ENCODE data around the gene ZNRF1.

ZNRF1 gene

DNA sequence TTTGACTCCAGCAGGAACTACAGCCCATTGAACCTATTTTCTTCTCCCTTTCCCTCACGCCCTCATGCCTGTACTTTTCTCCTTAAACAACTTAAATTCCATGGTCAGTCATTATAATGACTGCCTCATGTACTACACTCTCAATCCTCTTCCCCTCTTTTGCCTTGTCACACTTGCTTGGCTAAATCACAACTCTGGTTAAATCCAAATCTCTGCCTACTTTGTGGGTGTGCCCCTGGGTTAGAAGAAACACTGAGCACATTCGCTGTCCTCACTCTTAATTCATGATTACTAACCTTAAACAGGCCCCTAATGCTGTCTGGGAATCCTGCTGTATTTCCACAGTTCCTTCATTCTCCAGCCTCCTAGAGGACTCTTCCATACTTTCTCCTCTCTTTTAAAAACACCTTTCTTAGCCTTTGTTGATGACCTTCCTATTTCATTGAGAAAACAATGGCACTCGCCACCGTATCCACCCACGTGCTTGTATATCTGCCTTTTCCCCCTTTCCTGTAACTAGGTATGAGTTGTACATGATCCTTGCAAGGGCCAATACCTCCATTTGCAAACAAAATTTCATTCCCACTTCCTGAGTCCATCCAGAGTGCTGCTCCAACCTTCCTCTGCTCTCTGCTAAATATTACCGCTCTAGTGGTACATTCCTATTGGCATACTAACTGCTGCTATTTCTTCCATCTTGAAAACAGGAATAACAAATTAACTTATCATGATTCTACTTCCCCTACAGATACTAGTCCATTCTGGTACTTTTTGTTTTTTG lies 28.9 kb downstream of the ZNRF1 start:
- no peak for DNase-seq (ENCODE audit: low spot score)

DNA sequence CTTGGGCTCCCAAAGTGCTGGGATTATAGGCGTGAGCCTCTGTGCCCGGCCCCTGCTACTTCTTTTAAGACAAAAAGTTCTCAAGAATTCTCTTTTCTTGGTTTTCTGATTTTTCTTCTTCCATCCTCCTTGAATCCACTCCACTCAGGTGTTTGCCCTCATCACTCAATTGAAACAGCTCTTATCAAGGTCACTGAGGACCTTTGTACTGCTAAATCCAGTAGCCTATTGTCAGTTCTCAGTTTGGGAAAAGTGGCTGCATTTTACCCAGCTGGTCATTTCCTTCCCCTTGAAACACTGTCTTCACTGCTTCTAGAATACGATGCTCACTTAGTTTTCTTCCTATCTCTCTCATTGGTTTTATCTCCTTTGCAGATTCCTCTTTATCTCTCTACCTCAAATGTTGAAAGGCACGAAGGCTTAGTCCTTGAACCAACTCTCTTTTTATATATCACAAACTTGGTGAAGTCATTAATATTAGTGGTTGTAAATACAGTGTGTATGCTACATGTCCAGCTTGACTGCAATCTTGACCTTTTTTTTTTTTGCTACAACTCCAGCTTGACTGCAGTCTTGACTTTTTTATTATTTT lies 29.8 kb downstream of the ZNRF1 start:
- no peak for DNase-seq (ENCODE audit: low spot score)

DNA sequence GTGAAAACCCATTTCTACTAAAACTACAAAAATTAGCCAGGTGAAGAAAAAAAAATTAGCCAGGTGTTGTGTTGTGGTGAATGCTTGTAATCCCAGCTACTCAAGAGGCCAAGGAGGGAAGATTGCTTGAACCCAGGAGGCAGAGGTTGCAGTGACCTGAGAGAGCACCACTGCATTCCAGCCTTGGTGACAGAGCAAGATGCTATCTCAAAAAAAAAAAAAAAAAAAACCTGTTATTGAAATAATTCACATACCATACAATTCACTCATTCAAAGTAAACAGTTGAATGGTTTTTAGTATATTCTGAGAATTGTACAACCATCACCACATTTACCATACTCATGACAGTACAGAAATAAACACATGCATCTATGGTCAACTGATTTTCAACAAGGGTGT lies 31.0 kb downstream of the ZNRF1 start:
- DNase-seq (ENCODE audit: low spot score), result no peak

DNA sequence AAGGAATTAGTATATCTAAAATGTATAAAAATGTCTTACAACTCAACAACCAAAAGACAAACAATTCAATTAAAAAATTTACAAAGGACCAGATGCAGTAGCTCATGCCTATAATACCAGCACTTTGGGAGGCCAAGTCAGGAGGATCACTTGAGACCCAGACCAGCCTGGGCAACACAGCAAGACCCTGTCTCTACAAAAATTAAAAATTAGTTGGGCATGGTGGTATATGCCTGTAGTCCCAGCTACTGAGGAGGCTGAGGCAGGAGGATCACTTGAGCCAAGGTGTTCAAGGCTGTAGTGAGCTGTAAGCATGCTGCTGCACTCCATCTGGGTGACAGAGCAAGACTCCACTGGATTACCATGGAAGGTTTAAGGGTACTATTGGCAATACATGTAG lies 33.8 kb downstream of the ZNRF1 start:
- DNase-seq (ENCODE audit: low spot score), result no peak

GRCh38 chr16:75035410-75035968 lies 36.7 kb downstream of the ZNRF1 start:
- DNase-seq (ENCODE audit: low spot score), result no peak

DNA sequence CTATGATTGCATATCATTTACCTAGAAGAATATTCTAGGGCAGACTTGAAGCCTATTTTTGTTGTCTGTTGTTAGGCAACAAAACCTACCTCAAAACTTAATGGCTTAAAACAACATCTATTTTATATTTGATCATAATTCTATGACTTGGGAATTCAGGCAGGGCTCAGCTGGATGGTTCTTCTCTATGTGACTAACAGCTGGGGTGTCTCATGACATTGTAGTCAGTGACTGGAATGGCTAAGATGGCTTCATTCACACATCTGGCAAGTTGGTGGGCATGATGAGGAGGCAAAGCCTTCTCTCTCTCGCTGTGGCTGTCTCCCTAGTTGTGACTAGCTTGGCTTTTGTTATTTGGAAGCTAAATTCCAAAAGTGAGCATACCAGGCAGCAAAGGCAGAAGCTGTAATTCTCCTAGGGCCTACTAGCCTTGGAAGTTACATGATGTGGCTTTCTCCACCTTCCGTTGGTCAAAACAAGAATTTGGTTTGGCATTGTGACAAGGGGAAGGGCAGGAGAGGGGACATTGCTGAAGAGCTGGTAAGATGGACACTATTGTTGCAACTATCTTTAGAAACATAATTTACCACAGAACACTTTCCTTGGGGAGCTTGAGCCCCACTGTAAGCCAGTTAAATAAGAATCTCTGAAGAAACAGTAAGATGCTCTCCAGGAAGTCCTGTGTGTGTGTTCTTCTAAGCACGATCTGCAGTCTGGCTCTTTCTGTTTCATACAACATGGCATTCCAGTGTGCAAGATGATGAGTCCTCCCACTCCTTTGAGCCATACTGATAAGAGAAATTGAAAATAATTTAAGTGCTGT lies 39.4 kb downstream of the ZNRF1 start:
- DNase-seq (ENCODE audit: low spot score), result no peak

- no peak for DNase-seq (ENCODE audit: low spot score)
These were observed 41.1 kb downstream of the ZNRF1 start for GRCh38 chr16:75039941-75040340.

DNA sequence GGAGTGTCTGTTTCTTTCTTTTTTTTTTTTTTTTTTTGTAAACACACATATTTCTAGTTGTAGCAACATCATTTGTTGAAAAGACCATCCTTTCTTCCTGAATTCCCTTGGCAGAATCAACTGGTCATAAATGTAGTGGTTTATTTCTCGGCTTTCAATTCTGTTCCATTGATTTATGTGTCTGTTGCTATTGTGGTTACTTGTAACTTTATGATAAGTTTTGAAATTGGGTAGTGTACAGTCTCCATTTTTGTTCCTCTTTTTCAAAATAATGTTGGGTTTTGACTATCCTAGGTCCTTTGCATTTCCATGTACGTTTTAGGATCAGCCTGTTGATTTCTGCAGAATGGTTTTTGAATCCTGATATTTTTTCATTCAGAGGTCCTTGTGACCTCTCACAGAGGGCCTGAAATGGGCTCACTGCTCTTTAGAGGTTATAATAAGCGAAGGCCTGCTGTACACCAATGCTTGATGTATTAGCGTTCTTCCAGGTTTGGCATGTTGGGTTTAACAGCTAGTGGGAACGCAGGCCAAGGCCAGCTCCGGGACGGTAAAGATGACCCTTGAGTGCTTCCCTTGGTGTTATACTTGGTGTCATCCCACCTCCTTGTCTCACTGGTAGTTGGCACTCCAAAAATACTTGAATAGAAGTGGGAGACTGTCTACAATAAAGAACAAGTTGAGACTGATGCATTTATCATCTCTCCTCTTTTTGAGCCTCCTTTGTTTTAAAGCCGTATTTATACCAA lies 43.8 kb downstream of the ZNRF1 start:
- no peak for DNase-seq (ENCODE audit: low spot score)

- no peak for DNase-seq (ENCODE audit: low spot score)
These were observed 44.5 kb downstream of the ZNRF1 start for GRCh38 chr16:75043175-75043895.

GRCh38 chr16:75044800-75045361 lies 46.1 kb downstream of the ZNRF1 start:
- DNase-seq (ENCODE audit: low spot score), result peak; percentile 64

- DNase-seq (ENCODE audit: low spot score), result no peak
These were observed 46.6 kb downstream of the ZNRF1 start for GRCh38 chr16:75045424-75045823.

- DNase-seq (ENCODE audit: low spot score), result no peak
These were observed 49.2 kb downstream of the ZNRF1 start for GRCh38 chr16:75048054-75048453.

DNA sequence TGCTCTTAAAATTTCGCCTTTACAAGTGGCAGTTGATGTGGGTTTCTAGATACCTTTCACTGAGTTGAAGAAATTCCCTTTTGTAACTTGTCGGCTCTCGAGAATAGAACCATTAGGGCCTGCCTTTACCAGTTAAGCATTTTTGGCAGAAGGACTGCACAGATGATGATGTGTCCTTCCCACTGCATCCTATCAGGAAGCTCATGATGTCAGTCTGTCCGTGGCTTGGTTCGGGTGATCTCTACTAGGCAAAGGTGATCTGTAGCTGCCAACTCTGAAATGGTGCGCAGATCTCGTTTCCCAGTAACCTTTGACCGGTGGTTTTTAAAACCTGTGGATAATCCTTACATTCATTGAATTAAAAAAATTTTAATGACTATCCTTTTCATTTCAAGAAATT lies 49.7 kb downstream of the ZNRF1 start:
- DNase-seq (ENCODE audit: low spot score), result no peak

DNA sequence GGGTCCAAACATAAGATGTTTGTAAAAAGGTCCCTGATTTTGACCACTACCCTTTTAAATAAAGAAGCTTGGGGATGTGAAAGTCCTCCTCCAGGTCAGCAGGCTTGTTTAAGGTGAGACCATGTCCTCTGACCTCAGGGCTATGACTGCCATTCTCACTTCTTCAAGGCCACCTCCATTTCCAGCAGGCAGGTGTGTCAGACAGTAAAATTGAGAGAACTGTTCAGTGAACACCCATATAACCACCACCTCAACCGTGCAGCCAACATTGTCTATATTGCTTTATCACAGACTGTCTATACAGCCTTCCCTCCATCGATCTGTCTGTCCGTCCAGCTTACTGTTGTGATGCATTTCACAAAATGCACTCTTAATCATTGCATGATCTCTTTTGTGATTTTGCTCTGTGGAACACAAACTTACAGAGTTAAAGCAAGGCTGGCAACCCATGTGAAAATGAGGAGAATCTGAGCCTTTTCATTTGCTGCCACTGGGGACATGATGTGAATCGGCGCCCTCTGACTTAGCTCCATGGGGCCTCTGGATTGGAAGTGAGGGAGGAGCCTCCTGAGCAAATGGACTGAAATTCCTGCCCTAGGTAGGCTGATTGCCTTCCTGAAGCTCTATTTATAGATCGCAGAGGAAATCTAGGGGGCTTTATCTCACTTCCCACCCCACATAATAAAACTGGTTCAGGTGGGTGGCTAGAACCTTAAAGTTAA lies 53.8 kb downstream of the ZNRF1 start:
- no peak for DNase-seq (ENCODE audit: low spot score)

GRCh38 chr16:75053791-75054555 lies 55.1 kb downstream of the ZNRF1 start:
- no peak for DNase-seq (ENCODE audit: low spot score)

DNA sequence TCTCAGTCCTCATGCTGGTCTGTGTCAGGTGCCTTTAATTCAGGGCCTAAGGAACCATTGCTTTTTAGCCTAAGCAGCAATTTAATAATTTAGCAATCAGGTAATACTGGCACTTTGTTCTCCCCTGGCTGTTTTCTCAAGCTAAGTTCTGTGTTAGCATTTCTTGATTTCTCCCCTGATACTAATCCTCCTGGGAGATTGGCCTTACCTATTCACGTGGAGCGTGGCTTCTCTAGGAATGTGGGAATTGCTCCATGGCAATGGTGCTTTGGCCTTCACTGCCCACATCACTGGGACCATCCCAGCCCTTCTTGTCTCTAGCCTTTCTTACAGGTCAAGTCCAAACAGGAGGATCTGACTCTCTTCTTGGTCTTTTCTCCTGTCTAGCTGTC lies 55.7 kb downstream of the ZNRF1 start:
- DNase-seq (ENCODE audit: low spot score), result no peak

- no peak for DNase-seq (ENCODE audit: low spot score)
These were observed 60.0 kb downstream of the ZNRF1 start for GRCh38 chr16:75058806-75059205.

GRCh38 chr16:75059411-75059810 lies 60.6 kb downstream of the ZNRF1 start:
- DNase-seq (ENCODE audit: low spot score), result no peak

DNA sequence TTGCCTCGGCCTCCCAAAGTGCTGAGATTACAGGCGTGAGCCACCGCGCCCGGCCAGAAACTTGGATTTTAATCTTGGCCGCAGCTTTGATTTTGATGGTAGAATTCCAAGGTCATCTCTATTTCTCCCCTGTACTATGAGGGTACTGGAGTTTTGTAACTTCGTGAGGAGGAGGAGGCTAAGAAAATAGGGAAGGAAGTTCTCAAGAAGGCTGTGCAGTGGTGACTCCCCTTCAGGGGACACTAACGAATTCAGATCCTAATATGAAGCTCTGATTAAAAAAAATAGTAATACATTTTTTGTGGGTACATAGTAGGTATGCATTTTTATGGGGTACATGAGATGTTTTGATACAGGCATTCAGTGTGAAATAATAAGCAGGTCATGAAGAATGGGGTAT lies 61.9 kb downstream of the ZNRF1 start:
- DNase-seq (ENCODE audit: low spot score), result no peak

GRCh38 chr16:75061669-75062068 lies 62.8 kb downstream of the ZNRF1 start:
- DNase-seq (ENCODE audit: low spot score), result no peak

All from D341Med (cell line).